Measurements from ENCODE around the gene NRIP1. TPM values are rescaled to one million over a fixed set of nuclear protein-coding genes. Genes with fewer than 3 reads are reported as not detected.

The NRIP1 gene
- total and polyA plus RNA-seq, 9 of the 15 experiments (the other 6 are each of a cell fraction or from before 2014, with no cell fraction given), result 4.3 to 42.8 (median 19.6) TPM

DNA sequence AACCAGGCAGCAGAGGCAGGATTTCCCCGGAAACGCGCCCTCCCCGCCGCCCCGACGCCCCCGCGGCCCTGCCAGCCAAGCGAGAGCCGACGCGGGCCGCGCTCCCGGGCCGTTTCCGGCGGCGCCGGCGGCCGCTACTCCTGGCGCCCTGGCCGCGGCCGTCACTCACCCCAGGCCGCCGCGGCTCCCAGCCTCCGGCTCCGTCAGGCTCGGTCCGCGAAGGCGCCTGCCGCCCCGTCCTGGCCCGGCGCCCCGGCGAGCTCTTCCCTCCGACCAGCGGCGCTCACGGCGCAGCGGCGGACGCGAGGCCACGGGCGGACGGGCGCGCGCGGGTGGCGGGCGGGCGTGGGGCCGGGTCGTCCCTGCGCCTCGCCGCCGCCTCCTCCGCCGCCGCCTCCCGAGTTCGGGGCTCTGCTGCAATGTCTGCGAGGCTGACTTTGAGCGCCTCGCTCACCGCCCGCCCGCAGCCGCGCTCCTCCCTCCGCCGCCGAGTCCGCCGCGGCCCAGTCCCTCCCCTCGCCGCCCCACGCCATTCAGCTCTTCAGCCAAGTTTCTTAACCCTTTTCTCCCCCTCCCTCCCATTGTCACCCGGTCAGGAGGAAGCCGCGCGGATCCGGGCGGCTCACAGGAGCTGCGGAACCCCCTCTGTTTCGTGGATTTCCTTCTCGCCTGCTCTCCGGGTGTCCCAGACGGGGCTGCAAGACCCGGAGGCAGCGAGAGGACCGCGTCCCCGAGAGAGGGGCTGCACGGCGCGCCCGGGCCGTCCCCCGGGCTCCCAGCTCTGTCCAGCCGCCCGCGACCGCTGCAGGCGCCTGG lies at the start of gene NRIP1 (continued):
- TF ChIP-seq, protein P1, sequence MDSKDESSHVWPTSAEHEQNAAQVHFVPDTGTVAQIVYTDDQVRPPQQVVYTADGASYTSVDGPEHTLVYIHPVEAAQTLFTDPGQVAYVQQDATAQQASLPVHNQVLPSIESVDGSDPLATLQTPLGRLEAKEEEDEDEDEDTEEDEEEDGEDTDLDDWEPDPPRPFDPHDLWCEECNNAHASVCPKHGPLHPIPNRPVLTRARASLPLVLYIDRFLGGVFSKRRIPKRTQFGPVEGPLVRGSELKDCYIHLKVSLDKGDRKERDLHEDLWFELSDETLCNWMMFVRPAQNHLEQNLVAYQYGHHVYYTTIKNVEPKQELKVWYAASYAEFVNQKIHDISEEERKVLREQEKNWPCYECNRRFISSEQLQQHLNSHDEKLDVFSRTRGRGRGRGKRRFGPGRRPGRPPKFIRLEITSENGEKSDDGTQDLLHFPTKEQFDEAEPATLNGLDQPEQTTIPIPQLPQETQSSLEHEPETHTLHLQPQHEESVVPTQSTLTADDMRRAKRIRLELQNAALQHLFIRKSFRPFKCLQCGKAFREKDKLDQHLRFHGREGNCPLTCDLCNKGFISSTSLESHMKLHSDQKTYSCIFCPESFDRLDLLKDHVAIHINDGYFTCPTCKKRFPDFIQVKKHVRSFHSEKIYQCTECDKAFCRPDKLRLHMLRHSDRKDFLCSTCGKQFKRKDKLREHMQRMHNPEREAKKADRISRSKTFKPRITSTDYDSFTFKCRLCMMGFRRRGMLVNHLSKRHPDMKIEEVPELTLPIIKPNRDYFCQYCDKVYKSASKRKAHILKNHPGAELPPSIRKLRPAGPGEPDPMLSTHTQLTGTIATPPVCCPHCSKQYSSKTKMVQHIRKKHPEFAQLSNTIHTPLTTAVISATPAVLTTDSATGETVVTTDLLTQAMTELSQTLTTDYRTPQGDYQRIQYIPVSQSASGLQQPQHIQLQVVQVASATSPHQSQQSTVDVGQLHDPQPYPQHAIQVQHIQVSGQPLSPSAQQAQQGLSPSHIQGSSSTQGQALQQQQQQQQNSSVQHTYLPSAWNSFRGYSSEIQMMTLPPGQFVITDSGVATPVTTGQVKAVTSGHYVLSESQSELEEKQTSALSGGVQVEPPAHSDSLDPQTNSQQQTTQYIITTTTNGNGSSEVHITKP (IDR thresholded peaks at IDR 0.05; ENCODE audit: partially characterized antibody), result peak; percentile 89
- TF ChIP-seq, protein P2, sequence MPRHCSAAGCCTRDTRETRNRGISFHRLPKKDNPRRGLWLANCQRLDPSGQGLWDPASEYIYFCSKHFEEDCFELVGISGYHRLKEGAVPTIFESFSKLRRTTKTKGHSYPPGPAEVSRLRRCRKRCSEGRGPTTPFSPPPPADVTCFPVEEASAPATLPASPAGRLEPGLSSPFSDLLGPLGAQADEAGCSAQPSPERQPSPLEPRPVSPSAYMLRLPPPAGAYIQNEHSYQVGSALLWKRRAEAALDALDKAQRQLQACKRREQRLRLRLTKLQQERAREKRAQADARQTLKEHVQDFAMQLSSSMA (CRISPR knock-in tag; IDR thresholded peaks at IDR 0.05), result 0 out of 2 replicates have a peak, but pooled peaks have one; percentile 37
- TF ChIP-seq CTBP1 (IDR thresholded peaks at IDR 0.05; ENCODE audit: borderline replicate concordance), result peak; percentile 74
- TF ChIP-seq FIP1L1 (IDR thresholded peaks at IDR 0.05; ENCODE audit: low read depth, low read length, poor library complexity, severe bottlenecking), result peak; percentile 40
- no peak for TF ChIP-seq ZNF143 (CRISPR knock-in tag; IDR thresholded peaks at IDR 0.05)
- peak; percentile 21 to 82; a peak in 3 of 4 replicates for TF ChIP-seq NONO (IDR thresholded peaks at IDR 0.05; ENCODE audit: low read depth in 2 of 2, low read length in 1 of 2)
- 0 out of 2 replicates have a peak, but pooled peaks have one; percentile 31 for TF ChIP-seq GABPB1 (CRISPR knock-in tag; IDR thresholded peaks at IDR 0.05)
- no peak for TF ChIP-seq CBFA2T2 (conservative IDR thresholded peaks at IDR 0.05)
- TF ChIP-seq, protein P3, sequence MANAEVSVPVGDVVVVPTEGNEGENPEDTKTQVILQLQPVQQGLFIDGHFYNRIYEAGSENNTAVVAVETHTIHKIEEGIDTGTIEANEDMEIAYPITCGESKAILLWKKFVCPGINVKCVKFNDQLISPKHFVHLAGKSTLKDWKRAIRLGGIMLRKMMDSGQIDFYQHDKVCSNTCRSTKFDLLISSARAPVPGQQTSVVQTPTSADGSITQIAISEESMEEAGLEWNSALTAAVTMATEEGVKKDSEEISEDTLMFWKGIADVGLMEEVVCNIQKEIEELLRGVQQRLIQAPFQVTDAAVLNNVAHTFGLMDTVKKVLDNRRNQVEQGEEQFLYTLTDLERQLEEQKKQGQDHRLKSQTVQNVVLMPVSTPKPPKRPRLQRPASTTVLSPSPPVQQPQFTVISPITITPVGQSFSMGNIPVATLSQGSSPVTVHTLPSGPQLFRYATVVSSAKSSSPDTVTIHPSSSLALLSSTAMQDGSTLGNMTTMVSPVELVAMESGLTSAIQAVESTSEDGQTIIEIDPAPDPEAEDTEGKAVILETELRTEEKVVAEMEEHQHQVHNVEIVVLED (CRISPR knock-in tag; IDR thresholded peaks at IDR 0.05), result peak; percentile 65; the same call in 1 of the 2 replicates
- TF ChIP-seq HMGN3 (IDR thresholded peaks at IDR 0.05; ENCODE audit: borderline replicate concordance, extremely low read depth, insufficient read length, low read depth, low read length), result peak; percentile 16
- TF ChIP-seq CCNT2 (IDR thresholded peaks at IDR 0.05; ENCODE audit: borderline replicate concordance, extremely low read depth, insufficient read length, low read depth, low read length), result peak; percentile 43
- TF ChIP-seq ZBTB7A (IDR thresholded peaks at IDR 0.05; ENCODE audit: borderline replicate concordance, control insufficient read depth, low read depth, low read length), result peak; percentile 21; the same call in 1 of the 2 replicates
- TF ChIP-seq CBX1 (IDR thresholded peaks at IDR 0.05; ENCODE audit: low read depth), result no peak
- no peak for TF ChIP-seq GTF2F1 (IDR thresholded peaks at IDR 0.05; ENCODE audit: low read depth, low read length)
- TF ChIP-seq, protein P4, sequence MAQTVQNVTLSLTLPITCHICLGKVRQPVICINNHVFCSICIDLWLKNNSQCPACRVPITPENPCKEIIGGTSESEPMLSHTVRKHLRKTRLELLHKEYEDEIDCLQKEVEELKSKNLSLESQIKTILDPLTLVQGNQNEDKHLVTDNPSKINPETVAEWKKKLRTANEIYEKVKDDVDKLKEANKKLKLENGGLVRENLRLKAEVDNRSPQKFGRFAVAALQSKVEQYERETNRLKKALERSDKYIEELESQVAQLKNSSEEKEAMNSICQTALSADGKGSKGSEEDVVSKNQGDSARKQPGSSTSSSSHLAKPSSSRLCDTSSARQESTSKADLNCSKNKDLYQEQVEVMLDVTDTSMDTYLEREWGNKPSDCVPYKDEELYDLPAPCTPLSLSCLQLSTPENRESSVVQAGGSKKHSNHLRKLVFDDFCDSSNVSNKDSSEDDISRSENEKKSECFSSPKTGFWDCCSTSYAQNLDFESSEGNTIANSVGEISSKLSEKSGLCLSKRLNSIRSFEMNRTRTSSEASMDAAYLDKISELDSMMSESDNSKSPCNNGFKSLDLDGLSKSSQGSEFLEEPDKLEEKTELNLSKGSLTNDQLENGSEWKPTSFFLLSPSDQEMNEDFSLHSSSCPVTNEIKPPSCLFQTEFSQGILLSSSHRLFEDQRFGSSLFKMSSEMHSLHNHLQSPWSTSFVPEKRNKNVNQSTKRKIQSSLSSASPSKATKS (CRISPR knock-in tag; IDR thresholded peaks at IDR 0.05), result no peak
- TF ChIP-seq POLR2AphosphoS5 (IDR thresholded peaks at IDR 0.05; ENCODE audit: control insufficient read depth, insufficient read depth, low read depth, low read length), result peak; percentile 62; the same call in 1 of the 2 replicates
- no peak for TF ChIP-seq SRSF9 (IDR thresholded peaks at IDR 0.05; ENCODE audit: borderline replicate concordance, low read depth, low read length)
- TF ChIP-seq GABPA (tag; conservative IDR thresholded peaks at IDR 0.05; ENCODE audit: low read depth), result peak; percentile 77

Measured in K562 (cell line).